ENCODE data around the gene SPA17.

- TF ChIP-seq GTF2F1 (IDR thresholded peaks at IDR 0.05; ENCODE audit: borderline replicate concordance, low read depth, low read length): no peak
- no peak for TF ChIP-seq CTCF (IDR thresholded peaks at IDR 0.05; ENCODE audit: control extremely low read depth in 1 of 3, insufficient read depth in 1 of 3, low read depth in 1 of 3, low read length in 3 of 3)
- no peak for TF ChIP-seq JUN (IDR thresholded peaks at IDR 0.05; ENCODE audit: low read depth, low read length)
- no peak for TF ChIP-seq TAF1 (IDR thresholded peaks at IDR 0.05; ENCODE audit: low read depth, low read length)
- no peak for TF ChIP-seq CHD7 (IDR thresholded peaks at IDR 0.05; ENCODE audit: insufficient replicate concordance, low read length)
- no peak for TF ChIP-seq POLR2A (IDR thresholded peaks at IDR 0.05; ENCODE audit: control extremely low read depth in 1 of 2, low read depth in 2 of 2, low read length in 2 of 2)
- no peak for TF ChIP-seq SIX5 (IDR thresholded peaks at IDR 0.05; ENCODE audit: low read depth, low read length)
- no peak for TF ChIP-seq SIN3A (conservative IDR thresholded peaks at IDR 0.05 in 1 of 2, IDR thresholded peaks at IDR 0.05 in 1 of 2; ENCODE audit: low read depth in 1 of 2, low read length in 2 of 2)
- no peak for TF ChIP-seq E2F6 (IDR thresholded peaks at IDR 0.05)
- no peak for TF ChIP-seq RFX5 (IDR thresholded peaks at IDR 0.05; ENCODE audit: borderline replicate concordance, low read depth, low read length)
Observed at GRCh38 chr11:124719534-124719933, 45.8 kb downstream of the SPA17 start.

Measured in H1 (cell line).